ENCODE measurements around the gene ACOX3. TPM values are rescaled to one million over a fixed set of nuclear protein-coding genes. Genes with fewer than 3 reads are reported as not detected.

The ACOX3 gene
- total and polyA plus RNA-seq, 10 of the 15 experiments (the other 5 are each of a cell fraction or from before 2014, with no cell fraction given), result 2.0 to 24.5 (median 14.0) TPM

DNA sequence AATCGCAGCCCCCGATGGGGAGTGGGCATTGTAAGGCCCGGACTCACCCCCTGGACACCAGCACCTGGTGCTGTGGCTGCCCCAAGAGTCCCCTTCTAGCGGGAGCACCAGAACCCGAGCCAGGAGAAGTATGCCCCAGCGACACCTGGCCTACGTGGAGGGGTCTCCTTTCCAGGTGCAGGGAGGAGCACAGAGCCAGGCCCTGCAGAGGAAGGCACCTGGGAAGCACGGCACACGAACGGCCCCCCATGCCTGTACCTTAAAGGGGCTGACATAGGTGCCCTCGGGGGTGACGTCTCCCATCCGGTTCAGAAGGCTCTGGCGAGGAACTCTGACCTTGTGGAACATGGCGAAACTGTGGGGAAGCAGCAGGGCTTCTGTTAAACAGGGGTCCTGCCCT lies 41.2 kb downstream of the ACOX3 start (continued):
- TF ChIP-seq HSF1 (IDR thresholded peaks at IDR 0.05; ENCODE audit: low read depth, low read length), result no peak

DNA sequence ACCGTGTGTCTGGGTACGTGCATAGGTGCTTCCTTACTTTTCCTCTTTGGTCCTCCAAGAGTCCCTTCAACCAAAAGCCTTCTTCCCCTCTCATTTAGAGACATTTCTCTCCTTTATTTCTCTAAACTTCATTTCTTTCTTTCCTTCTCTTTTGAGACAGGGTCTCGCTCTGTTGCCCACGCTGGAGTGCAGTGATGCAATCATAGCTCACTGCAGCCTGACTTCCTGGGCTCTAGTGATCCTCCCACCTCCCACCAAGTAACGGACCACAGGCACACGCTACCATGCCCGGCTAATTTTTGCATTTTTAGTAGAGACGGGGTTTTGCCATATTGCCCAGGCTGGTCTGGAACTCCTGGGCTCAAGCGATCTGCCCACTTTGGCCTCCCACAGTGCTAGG lies 42.2 kb downstream of the ACOX3 start:
- RAD21 ChIA-PET (ENCODE audit: unreplicated experiment), result no interaction called here
- Histone ChIP-seq H3K4me2 (ENCODE audit: control insufficient read depth, insufficient read depth) (no peak overlapping the region), H3K27ac (ENCODE audit: control insufficient read depth, insufficient read depth) (no peak overlapping the region), H3K9ac (ENCODE audit: control insufficient read depth, insufficient read depth, low read length) (no peak overlapping the region), H3K4me1 (ENCODE audit: control insufficient read depth, insufficient read depth, low read length) (no peaks in the 10 kb centered on the region), H3K9me3 (replicated peaks; ENCODE audit: control insufficient read depth, insufficient read depth, low read length) (no peaks in the 10 kb centered on the region), H4K20me1 (ENCODE audit: control insufficient read depth, insufficient read depth) (no peaks in the 10 kb centered on the region), H3K27me3 (replicated peaks in 1 of 2; ENCODE audit: control insufficient read depth in 2 of 2, insufficient read depth in 2 of 2, low read length in 1 of 2) (no peaks in the 10 kb centered on the region), H3K4me3 (no peak overlapping the region), H2AFZ (ENCODE audit: control insufficient read depth, low read depth, low read length) (no peak overlapping the region), H3K79me2 (ENCODE audit: control insufficient read depth, insufficient read depth, low read length) (no peaks in the 10 kb centered on the region), H3K36me3 (ENCODE audit: control insufficient read depth in 2 of 2, insufficient read depth in 2 of 2, low read length in 1 of 2) (peaks cover 0 to 5% of the 10 kb centered on the region in 2 experiments; a peak in 1 of 4 replicates)
- no peak for FAIRE-seq
- ATAC-seq, result no peak
- POLR2A ChIA-PET, result no interaction called here
- no TSS peak for BruUV-seq (replicated peaks)
- DNase-seq (ENCODE audit: low read depth, low spot score), result no peak
- SMC1A ChIA-PET (ENCODE audit: uncharacterized antibody, unreplicated experiment), result no interaction called here
- CTCF ChIA-PET, result no interaction called here
- in situ Hi-C loops (cut with MboI), result no loop called here
- WGBS (ENCODE audit: insufficient coverage, insufficient replicate concordance, low lambda C conversion rate, missing lambda C conversion rate), result 28% methylated on average over 9 of the region's 9 CpGs
- intact Hi-C loops (cut with micrococcal nuclease; ENCODE audit: unreplicated experiment), result no loop called here
- TF ChIP-seq, protein P1, sequence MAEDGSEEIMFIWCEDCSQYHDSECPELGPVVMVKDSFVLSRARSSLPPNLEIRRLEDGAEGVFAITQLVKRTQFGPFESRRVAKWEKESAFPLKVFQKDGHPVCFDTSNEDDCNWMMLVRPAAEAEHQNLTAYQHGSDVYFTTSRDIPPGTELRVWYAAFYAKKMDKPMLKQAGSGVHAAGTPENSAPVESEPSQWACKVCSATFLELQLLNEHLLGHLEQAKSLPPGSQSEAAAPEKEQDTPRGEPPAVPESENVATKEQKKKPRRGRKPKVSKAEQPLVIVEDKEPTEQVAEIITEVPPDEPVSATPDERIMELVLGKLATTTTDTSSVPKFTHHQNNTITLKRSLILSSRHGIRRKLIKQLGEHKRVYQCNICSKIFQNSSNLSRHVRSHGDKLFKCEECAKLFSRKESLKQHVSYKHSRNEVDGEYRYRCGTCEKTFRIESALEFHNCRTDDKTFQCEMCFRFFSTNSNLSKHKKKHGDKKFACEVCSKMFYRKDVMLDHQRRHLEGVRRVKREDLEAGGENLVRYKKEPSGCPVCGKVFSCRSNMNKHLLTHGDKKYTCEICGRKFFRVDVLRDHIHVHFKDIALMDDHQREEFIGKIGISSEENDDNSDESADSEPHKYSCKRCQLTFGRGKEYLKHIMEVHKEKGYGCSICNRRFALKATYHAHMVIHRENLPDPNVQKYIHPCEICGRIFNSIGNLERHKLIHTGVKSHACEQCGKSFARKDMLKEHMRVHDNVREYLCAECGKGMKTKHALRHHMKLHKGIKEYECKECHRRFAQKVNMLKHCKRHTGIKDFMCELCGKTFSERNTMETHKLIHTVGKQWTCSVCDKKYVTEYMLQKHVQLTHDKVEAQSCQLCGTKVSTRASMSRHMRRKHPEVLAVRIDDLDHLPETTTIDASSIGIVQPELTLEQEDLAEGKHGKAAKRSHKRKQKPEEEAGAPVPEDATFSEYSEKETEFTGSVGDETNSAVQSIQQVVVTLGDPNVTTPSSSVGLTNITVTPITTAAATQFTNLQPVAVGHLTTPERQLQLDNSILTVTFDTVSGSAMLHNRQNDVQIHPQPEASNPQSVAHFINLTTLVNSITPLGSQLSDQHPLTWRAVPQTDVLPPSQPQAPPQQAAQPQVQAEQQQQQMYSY (CRISPR knock-in tag; IDR thresholded peaks at IDR 0.05), result no peak
- TF ChIP-seq POLR2AphosphoS5 (IDR thresholded peaks at IDR 0.05; ENCODE audit: low read length) (no peak), SMC3 (IDR thresholded peaks at IDR 0.05; ENCODE audit: borderline replicate concordance, low read length) (no peak), NFYB (IDR thresholded peaks at IDR 0.05; ENCODE audit: insufficient read depth, low read depth, low read length) (no peak), IKZF1 (conservative IDR thresholded peaks at IDR 0.05) (no peak), CHD2 (IDR thresholded peaks at IDR 0.05; ENCODE audit: borderline replicate concordance, low read depth, low read length) (no peak), FOS (IDR thresholded peaks at IDR 0.05; ENCODE audit: borderline replicate concordance, extremely low read depth, insufficient read length) (no peak), SIX5 (IDR thresholded peaks at IDR 0.05; ENCODE audit: low read depth, low read length, severe bottlenecking) (no peak)
- TF ChIP-seq, protein P2, sequence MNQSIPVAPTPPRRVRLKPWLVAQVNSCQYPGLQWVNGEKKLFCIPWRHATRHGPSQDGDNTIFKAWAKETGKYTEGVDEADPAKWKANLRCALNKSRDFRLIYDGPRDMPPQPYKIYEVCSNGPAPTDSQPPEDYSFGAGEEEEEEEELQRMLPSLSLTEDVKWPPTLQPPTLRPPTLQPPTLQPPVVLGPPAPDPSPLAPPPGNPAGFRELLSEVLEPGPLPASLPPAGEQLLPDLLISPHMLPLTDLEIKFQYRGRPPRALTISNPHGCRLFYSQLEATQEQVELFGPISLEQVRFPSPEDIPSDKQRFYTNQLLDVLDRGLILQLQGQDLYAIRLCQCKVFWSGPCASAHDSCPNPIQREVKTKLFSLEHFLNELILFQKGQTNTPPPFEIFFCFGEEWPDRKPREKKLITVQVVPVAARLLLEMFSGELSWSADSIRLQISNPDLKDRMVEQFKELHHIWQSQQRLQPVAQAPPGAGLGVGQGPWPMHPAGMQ (IDR thresholded peaks at IDR 0.05; ENCODE audit: borderline replicate concordance), result no peak
- TF ChIP-seq, protein P3, sequence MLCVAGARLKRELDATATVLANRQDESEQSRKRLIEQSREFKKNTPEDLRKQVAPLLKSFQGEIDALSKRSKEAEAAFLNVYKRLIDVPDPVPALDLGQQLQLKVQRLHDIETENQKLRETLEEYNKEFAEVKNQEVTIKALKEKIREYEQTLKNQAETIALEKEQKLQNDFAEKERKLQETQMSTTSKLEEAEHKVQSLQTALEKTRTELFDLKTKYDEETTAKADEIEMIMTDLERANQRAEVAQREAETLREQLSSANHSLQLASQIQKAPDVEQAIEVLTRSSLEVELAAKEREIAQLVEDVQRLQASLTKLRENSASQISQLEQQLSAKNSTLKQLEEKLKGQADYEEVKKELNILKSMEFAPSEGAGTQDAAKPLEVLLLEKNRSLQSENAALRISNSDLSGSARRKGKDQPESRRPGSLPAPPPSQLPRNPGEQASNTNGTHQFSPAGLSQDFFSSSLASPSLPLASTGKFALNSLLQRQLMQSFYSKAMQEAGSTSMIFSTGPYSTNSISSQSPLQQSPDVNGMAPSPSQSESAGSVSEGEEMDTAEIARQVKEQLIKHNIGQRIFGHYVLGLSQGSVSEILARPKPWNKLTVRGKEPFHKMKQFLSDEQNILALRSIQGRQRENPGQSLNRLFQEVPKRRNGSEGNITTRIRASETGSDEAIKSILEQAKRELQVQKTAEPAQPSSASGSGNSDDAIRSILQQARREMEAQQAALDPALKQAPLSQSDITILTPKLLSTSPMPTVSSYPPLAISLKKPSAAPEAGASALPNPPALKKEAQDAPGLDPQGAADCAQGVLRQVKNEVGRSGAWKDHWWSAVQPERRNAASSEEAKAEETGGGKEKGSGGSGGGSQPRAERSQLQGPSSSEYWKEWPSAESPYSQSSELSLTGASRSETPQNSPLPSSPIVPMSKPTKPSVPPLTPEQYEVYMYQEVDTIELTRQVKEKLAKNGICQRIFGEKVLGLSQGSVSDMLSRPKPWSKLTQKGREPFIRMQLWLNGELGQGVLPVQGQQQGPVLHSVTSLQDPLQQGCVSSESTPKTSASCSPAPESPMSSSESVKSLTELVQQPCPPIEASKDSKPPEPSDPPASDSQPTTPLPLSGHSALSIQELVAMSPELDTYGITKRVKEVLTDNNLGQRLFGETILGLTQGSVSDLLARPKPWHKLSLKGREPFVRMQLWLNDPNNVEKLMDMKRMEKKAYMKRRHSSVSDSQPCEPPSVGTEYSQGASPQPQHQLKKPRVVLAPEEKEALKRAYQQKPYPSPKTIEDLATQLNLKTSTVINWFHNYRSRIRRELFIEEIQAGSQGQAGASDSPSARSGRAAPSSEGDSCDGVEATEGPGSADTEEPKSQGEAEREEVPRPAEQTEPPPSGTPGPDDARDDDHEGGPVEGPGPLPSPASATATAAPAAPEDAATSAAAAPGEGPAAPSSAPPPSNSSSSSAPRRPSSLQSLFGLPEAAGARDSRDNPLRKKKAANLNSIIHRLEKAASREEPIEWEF (IDR thresholded peaks at IDR 0.05; ENCODE audit: insufficient replicate concordance, low read depth, low read length), result no peak
